Large intestine (tissue), 1 donor: ENCODE results near the gene SLC1A7. TPM values are rescaled to one million over a fixed set of nuclear protein-coding genes. Genes with fewer than 3 reads are reported as not detected.

Experiments used
- polyA plus RNA-seq: library from polyadenylated mRNA; unstranded; fragments of 120-200 nt; gene quantifications from one replicate; pipeline ENCODE4 v1.2.1, GENCODE V29; 2013

SLC1A7 gene
- polyA plus RNA-seq, 1 donor: 0.40 TPM

Other genes starting within 250 kb of the SLC1A7 start
- 245 TPM for gene ECHDC2, start 220.9 kb downstream of the SLC1A7 start, polyA plus RNA-seq
- gene SCP2, start 215.4 kb downstream of the SLC1A7 start, polyA plus RNA-seq: 287 TPM
- gene PODN, start 80.4 kb downstream of the SLC1A7 start, polyA plus RNA-seq: 7.6 TPM
- gene CPT2, start 54.2 kb upstream of the SLC1A7 start, polyA plus RNA-seq: 30.4 TPM
- gene CZIB, start 78.0 kb upstream of the SLC1A7 start, polyA plus RNA-seq: 73.2 TPM
- gene MAGOH, start 95.9 kb upstream of the SLC1A7 start, polyA plus RNA-seq: 74.3 TPM
- gene LRP8, start 185.4 kb upstream of the SLC1A7 start, polyA plus RNA-seq: 4.1 TPM